ENCODE data around the gene C3orf85. TPM values are rescaled to one million over a fixed set of nuclear protein-coding genes. Genes with fewer than 3 reads are reported as not detected.

The C3orf85 gene
- total RNA-seq, 6 experiments from 2014 or later, result not detected

- Mint-ChIP-seq H3K9me3 (peaks cover 32% of the 10 kb centered on the region), H3K27ac (no peak overlapping the region), H3K36me3 (ENCODE audit: low read depth) (0 out of 2 replicates have a peak, but pooled peaks cover under 1% of the 10 kb centered on the region), H3K27me3 (ENCODE audit: insufficient read depth) (no peaks in the 10 kb centered on the region), H3K4me3 (no peak overlapping the region), H3K4me1 (ENCODE audit: low read depth) (no peaks in the 10 kb centered on the region)
- DNase-seq, result no peak
- TF ChIP-seq CTCF (IDR thresholded peaks at IDR 0.05), result no peak
These were observed 25.1 kb downstream of the C3orf85 start for GRCh38 chr3:109161487-109162123.

GRCh38 chr3:109165905-109166304 lies 29.4 kb downstream of the C3orf85 start:
- Mint-ChIP-seq H3K4me3 (no peak overlapping the region), H3K27me3 (ENCODE audit: insufficient read depth) (no peaks in the 10 kb centered on the region), H3K36me3 (ENCODE audit: low read depth) (no peaks in the 10 kb centered on the region), H3K9me3 (peaks cover 26% of the 10 kb centered on the region), H3K27ac (no peak overlapping the region), H3K4me1 (ENCODE audit: low read depth) (no peaks in the 10 kb centered on the region)
- TF ChIP-seq CTCF (IDR thresholded peaks at IDR 0.05), result no peak
- DNase-seq, result no peak

DNA sequence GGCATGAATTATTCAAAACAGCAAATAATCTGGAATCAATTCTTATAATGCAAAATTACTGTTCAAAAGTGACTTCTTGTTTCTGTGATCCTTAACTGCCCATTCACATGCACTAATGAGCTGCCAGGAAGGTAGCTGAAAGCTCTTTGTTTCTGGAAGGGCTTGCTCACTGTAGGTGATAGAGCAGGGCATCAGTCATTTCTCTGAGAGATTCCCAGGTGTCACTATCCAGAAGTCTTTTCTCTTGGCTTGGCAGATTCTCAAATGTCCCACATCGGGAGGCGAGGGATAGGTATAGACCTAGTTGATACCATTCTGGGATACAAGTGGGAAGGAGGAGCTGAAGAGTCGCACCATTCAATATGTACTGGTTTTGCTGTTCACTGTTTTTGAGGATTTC lies 35.0 kb downstream of the C3orf85 start:
- Mint-ChIP-seq H3K9me3 (peaks cover 15% of the 10 kb centered on the region), H3K36me3 (ENCODE audit: low read depth) (no peaks in the 10 kb centered on the region)
- DNase-seq, result no peak

DNA sequence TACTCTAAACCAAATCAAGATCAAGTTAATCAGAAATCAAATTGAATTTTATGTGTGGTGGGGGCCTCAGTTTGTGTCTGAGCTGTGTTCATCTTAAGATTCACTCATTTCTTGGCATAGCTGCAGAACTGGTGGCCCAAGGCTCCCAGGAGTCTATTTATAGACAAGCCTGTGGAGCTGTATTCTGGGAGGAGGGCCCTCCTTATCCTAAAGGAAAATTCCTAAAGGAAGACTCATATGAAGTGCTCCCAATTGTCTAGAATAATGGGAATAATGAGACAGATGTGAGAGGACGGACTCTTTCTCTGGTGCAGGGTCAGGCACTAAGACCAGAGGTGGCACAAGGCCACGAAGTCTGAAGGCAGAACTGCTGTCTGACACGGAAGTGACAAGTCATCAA lies 38.9 kb downstream of the C3orf85 start:
- DNase-seq, result no peak
- Mint-ChIP-seq H3K4me1 (ENCODE audit: low read depth) (no peaks in the 10 kb centered on the region), H3K4me3 (no peak overlapping the region), H3K36me3 (ENCODE audit: low read depth) (no peaks in the 10 kb centered on the region), H3K27me3 (ENCODE audit: insufficient read depth) (no peaks in the 10 kb centered on the region), H3K9me3 (peaks cover 16% of the 10 kb centered on the region; the same call in 1 of the 2 replicates), H3K27ac (no peak overlapping the region)
- TF ChIP-seq CTCF (IDR thresholded peaks at IDR 0.05), result no peak

More for the DNA sequence above, 35.0 kb downstream of the C3orf85 start:
- Mint-ChIP-seq H3K4me3 (no peak overlapping the region), H3K4me1 (ENCODE audit: low read depth) (no peaks in the 10 kb centered on the region), H3K27me3 (ENCODE audit: insufficient read depth) (no peaks in the 10 kb centered on the region), H3K27ac (no peak overlapping the region)
- no peak for TF ChIP-seq CTCF (IDR thresholded peaks at IDR 0.05)

- no peak overlapping the region for H3K27ac Mint-ChIP-seq
- no peaks in the 10 kb centered on the region for H3K36me3 Mint-ChIP-seq (ENCODE audit: low read depth)
- H3K4me3 Mint-ChIP-seq, result no peak overlapping the region
- H3K4me1 Mint-ChIP-seq (ENCODE audit: low read depth), result no peaks in the 10 kb centered on the region
- no peak for DNase-seq
- TF ChIP-seq CTCF (IDR thresholded peaks at IDR 0.05), result no peak
- H3K9me3 Mint-ChIP-seq, result peaks cover 24% of the 10 kb centered on the region
- H3K27me3 Mint-ChIP-seq (ENCODE audit: insufficient read depth), result no peaks in the 10 kb centered on the region
These were observed 40.2 kb downstream of the C3orf85 start for GRCh38 chr3:109176726-109177125.

Data from HFFc6 (cell line).